Cardiac muscle cell (in vitro differentiated cells and primary cell): Measurements from ENCODE around the gene GRAMD1A. TPM values are rescaled to one million over a fixed set of nuclear protein-coding genes. Genes with fewer than 3 reads are reported as not detected.
"Not testable (repeated sequence)": the region's sequence is repeated elsewhere in the genome, so short reads cannot be mapped to it uniquely, and the experiment has no call there.

ENCODE experiments used
- DNase-seq, 2 donors: peaks; one replicate each; pipeline versions ENCODE4 v3.0.0 to v3.0.0-alpha.2; 2010 to 2017; ENCODE audit warnings: low read depth in 1 of 2, low spot score in 1 of 2
- H3K27ac ChIP-seq: fragments of 200-600 bp; sonication (generic); 2 replicates; pipeline ENCODE4 v1.5.1; 2016
- H3K27me3 ChIP-seq: fragments of 200-600 bp; sonication (generic); 2 replicates; pipeline ENCODE4 v1.6.0; 2016; ENCODE audit warnings: control low read depth
- H3K36me3 ChIP-seq: fragments of 200-600 bp; sonication (generic); 2 replicates; pipeline ENCODE4 v1.5.1; 2016; ENCODE audit warnings: control low read depth
- H3K4me1 ChIP-seq: fragments of 200-600 bp; sonication (generic); 2 replicates; pipeline ENCODE4 v1.8.1; 2017; ENCODE audit warnings: low read depth, mild to moderate bottlenecking, mixed run types
- H3K4me3 ChIP-seq: fragments of 200-600 bp; sonication (generic); 2 replicates; pipeline ENCODE4 v1.5.1; 2016; ENCODE audit warnings: mild to moderate bottlenecking
- H3K9me3 ChIP-seq: fragments of 200-600 bp; sonication (generic); 2 replicates; pipeline ENCODE4 v1.5.1; 2017; ENCODE audit warnings: low read depth, mild to moderate bottlenecking, control low read depth
- CTCF ChIP-seq: IDR thresholded peaks from 2 replicates; pipeline ENCODE4 v1.5.1; 2012; ENCODE audit warnings: low read depth, mild to moderate bottlenecking, low read length
- polyA plus RNA-seq: library from polyadenylated mRNA; unstranded; fragments of >200 nt; fragmentation: Nextera tagmentation; extraction: Ambion mirVana; gene quantifications from 2 replicates; pipeline ENCODE4 v1.2.1, GENCODE V29; 2016
- total RNA-seq: library from RNA; depleted of rRNA; stranded (reverse); fragments of >200 nt; gene quantifications from 2 replicates; pipeline ENCODE4 v1.2.3, GENCODE V29; 2016

Gene GRAMD1A
- total and polyA plus RNA-seq, 2 experiments from 2014 or later, result 84.6 to 113 TPM

DNA sequence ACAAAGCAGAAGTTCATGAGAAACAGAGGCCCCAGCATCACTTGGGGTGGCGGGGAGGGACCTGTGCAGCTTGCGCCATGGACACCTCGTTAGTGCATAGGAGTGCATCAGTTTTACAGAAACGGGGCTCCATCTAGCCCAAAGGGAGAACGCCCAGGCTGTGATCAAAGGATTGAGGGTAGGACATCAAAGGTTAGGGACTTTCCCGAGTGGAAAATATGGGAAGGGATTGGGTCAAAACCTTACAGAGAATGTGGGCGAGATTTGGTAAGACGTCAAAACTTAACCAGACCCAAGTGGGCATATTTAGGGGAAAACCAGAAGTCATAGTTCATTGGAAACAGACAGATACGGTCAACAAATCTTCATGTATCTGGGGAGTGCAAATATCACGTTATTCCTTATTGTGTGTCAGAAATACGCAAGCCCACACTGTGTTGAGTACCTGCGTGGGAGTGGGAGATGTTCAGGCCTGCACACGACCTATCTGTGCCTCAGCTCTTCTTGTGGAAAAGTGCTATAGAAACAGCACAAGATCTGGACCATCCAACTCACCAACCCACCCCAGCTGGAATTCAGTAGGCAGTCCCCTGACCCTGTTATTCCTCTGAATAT, 9.4 kb upstream of the GRAMD1A start:
- no peaks in the 10 kb centered on the region for H3K36me3 ChIP-seq
- no peaks in the 10 kb centered on the region for H3K27me3 ChIP-seq
- no peak overlapping the region for H3K4me3 ChIP-seq
- no peak overlapping the region for H3K27ac ChIP-seq
- no peak for DNase-seq
- no peaks in the 10 kb centered on the region for H3K9me3 ChIP-seq
- TF ChIP-seq CTCF, result no peak
- no peaks in the 10 kb centered on the region for H3K4me1 ChIP-seq

DNA sequence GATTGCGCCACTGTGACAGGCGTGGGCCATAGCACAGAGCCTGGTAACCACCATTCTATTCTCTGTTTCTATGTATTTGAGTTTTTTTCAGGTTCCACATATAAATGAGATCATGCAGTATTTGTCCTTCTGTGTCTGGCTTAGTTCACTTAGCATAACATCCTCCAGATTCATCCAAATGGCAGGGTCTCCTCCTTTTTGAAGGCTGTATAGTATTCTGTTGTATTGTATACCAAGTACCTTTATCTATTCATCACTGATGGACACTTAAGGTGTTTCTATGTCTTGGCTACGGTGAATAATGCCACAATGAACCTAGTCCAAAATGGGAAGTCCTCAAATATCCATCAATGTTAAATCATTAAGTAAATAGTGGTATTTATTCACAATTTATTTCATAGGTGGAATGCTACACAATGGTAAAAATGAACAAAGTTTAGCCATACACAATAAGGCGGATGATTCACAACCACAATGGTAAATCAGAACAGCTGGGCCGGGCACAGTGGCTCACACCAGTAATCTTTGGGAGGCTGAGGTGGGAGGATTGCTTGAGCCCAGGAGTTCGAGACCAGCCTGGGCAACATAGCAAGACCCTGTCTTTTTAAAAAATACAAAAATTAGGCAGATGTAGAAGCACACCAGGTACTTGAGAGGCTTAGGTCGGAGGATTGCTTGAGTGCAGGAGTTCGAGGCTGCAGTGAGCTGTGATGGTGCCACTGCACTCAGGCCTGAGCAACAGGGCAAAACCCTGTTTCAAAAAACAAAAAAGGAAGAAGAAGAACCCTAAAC, 8.4 kb upstream of the GRAMD1A start:
- Histone ChIP-seq H3K9me3 (no peaks in the 10 kb centered on the region), H3K36me3 (no peaks in the 10 kb centered on the region), H3K27ac (no peak overlapping the region), H3K4me1 (no peaks in the 10 kb centered on the region), H3K27me3 (no peaks in the 10 kb centered on the region), H3K4me3 (no peak overlapping the region)
- DNase-seq, result no peak
- TF ChIP-seq CTCF, result no peak

- not testable (repeated sequence) for H3K4me3 ChIP-seq, H3K36me3 ChIP-seq, H3K27me3 ChIP-seq, DNase-seq, H3K4me1 ChIP-seq, H3K27ac ChIP-seq, H3K9me3 ChIP-seq
Measured at GRCh38 chr19:34992582-34992981, 7.5 kb upstream of the GRAMD1A start.

DNA sequence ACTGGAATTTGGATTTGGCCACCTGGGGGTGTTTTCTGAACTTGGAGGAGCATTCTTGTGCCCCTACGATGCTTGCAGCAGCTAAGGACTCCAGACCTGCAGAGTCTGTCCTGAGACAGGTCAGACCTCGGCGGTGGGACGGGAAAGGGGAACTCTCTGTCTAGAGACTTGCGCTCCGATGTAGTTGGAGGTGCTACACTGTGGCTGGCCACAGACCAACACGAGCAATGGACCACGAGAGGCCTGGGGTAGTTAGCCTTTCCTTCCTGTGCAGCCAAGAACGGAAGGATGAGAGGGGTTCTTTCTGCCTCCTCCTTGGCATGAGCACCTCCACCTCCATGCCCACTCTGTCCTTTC, 5.9 kb upstream of the GRAMD1A start:
- H3K4me3 ChIP-seq, result no peak overlapping the region
- no peaks in the 10 kb centered on the region for H3K27me3 ChIP-seq

DNA sequence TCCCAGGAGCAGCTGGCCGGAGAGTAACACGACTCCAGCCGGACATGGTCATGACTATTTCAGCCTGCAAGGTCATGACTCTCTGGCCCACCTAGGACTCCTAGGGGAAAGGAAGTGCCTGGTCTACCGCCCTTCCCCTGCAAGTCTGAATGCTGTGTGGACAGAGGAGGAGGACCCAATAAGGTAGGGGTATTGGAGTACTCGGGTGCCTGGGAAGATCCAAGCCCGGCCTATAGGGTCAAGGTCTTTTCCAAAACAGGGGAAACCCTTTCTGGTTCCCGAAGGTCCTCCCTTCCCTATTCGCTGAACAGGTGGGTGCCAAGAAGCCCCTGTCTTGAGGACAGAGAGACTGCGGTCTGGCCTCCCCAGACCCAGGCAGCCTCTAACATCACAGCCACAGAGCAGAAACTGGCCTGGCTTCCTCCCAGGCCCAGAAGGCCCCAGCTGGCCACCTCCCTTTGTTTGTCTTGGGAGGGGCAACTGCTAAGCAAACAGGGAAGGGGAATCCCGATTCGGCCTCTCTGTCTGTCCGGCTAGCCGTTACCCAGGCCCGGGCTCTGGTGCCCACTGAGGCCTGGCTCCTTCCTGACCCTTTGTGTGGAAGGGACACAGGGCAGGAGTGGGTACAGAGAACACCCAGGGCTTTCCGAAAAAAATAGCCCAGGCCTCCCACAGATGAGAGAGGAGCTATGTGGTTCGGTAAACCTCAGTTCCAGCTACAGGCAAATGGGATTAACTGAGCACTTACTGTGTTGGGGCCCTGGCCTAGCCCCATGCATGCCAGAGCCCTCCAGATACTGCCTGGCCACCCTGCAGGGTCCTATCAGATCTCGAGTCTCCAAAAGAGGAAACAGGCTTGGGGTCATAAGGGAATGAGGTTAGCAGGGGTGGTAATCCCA, 5.2 kb upstream of the GRAMD1A start:
- H3K9me3 ChIP-seq, result no peaks in the 10 kb centered on the region
- no peak for TF ChIP-seq CTCF
- H3K4me3 ChIP-seq, result no peak overlapping the region
- H3K27ac ChIP-seq, result no peak overlapping the region
- no peaks in the 10 kb centered on the region for H3K27me3 ChIP-seq
- peaks cover 7% of the 10 kb centered on the region for H3K4me1 ChIP-seq
- no peaks in the 10 kb centered on the region for H3K36me3 ChIP-seq
- no peak for DNase-seq

More for the DNA sequence above, 5.9 kb upstream of the GRAMD1A start:
- no peak for TF ChIP-seq CTCF
- no peak overlapping the region for H3K27ac ChIP-seq
- H3K36me3 ChIP-seq, result no peaks in the 10 kb centered on the region
- no peak for DNase-seq
- H3K4me1 ChIP-seq, result peaks cover 5% of the 10 kb centered on the region
- H3K9me3 ChIP-seq, result no peaks in the 10 kb centered on the region

- no peak for TF ChIP-seq CTCF
- H3K4me3 ChIP-seq, result no peak overlapping the region
- no peaks in the 10 kb centered on the region for H3K36me3 ChIP-seq
- DNase-seq, result no peak
- H3K27ac ChIP-seq, result no peak overlapping the region
- no peaks in the 10 kb centered on the region for H3K9me3 ChIP-seq
- no peaks in the 10 kb centered on the region for H3K27me3 ChIP-seq
- peaks cover 7% of the 10 kb centered on the region for H3K4me1 ChIP-seq
Measured at GRCh38 chr19:34995551-34995950, 4.6 kb upstream of the GRAMD1A start.
